WI38 (cell line): ENCODE results near the gene PITPNM1.
A peak's percentile ranks its signal among the peaks of the same experiment; 100 is the strongest.
"Not testable (repeated sequence)": the region's sequence is repeated elsewhere in the genome, so short reads cannot be mapped to it uniquely, and the experiment has no call there.

Source experiments
- H3K4me3 ChIP-seq: 2 replicates; pipeline ENCODE4 v1.5.1; 2011; ENCODE audit warnings: low read depth, mild to moderate bottlenecking, control low read depth, low read length
- CTCF ChIP-seq: IDR thresholded peaks from 2 replicates; pipeline ENCODE4 v1.5.1; 2012; ENCODE audit warnings: low read depth, mild to moderate bottlenecking, control low read depth, low read length

PITPNM1 gene

GRCh38 chr11:67469508-67469811, 35.7 kb downstream of the PITPNM1 start:
- peak overlapping the region; percentile 56 for H3K4me3 ChIP-seq

GRCh38 chr11:67468759-67469507, 36.2 kb downstream of the PITPNM1 start, which contains the start of gene TMEM134:
Gene TMEM134 (minus strand): TSS chr11:67469251. CDS start chr11:67469192, 59 bp downstream.
- peak within 1 kb of the TSS; percentile 81 for H3K4me3 ChIP-seq
- 0 out of 2 replicates have a peak, but pooled peaks have one; percentile 4 for TF ChIP-seq CTCF

More at GRCh38 chr11:67469508-67469811, 35.7 kb downstream of the PITPNM1 start:
- TF ChIP-seq CTCF: no peak

- no peak for TF ChIP-seq CTCF
- H3K4me3 ChIP-seq: peak overlapping the region; percentile 81
Observed at GRCh38 chr11:67468456-67468758, 36.8 kb downstream of the PITPNM1 start.

GRCh38 chr11:67468056-67468455, 37.1 kb downstream of the PITPNM1 start:
- H3K4me3 ChIP-seq: peak overlapping the region; percentile 81
- no peak for TF ChIP-seq CTCF

GRCh38 chr11:67466962-67467771, 38.0 kb downstream of the PITPNM1 start:
- no peak overlapping the region for H3K4me3 ChIP-seq
- no peak for TF ChIP-seq CTCF

GRCh38 chr11:67466367-67466766, 38.8 kb downstream of the PITPNM1 start:
- H3K4me3 ChIP-seq: no peak overlapping the region

GRCh38 chr11:67465530-67465929, 39.6 kb downstream of the PITPNM1 start:
- not testable (repeated sequence) for H3K4me3 ChIP-seq

More at GRCh38 chr11:67466367-67466766, 38.8 kb downstream of the PITPNM1 start:
- TF ChIP-seq CTCF: no peak
